HEK293 (cell line): ENCODE results near the gene KCNAB2.
"Not testable (repeated sequence)": the region's sequence is repeated elsewhere in the genome, so short reads cannot be mapped to it uniquely, and the experiment has no call there.

Experiments used
- CTCF ChIA-PET: fragments of 350-600 bp; formaldehyde crosslinking; extraction: SDS; loops from one replicate; lab custom pipeline; 2021; ENCODE audit warnings: antibody characterized with exemption; lab: Yijun Ruan, JAX
- POLR2A ChIA-PET: fragments of 300-600 bp; formaldehyde crosslinking; extraction: SDS; loops from one replicate; lab custom pipeline; 2020; ENCODE audit warnings: antibody characterized with exemption, inconsistent platforms; lab: Yijun Ruan, JAX
- H3K27ac ChIP-seq: fragments of 200-500 bp; sonication (Bioruptor generic); 2 replicates; pipeline ENCODE4 v1.5.1; 2014; ENCODE audit warnings: low read depth, low read length, control low read depth, inconsistent platforms; ENCODE audit errors: extremely low read depth
- H3K36me3 ChIP-seq, 2 experiments: fragments of 200-500 bp in 1 of 2; sonication (Bioruptor generic) in 1 of 2; 1 replicate in 1 of 2; 2 replicates in 1 of 2; pipeline ENCODE4 v1.5.1; 2014 to 2017; ENCODE audit warnings: inconsistent platforms in 2 of 2, low read length in 2 of 2; ENCODE audit not compliant: control insufficient read depth in 2 of 2, insufficient read depth in 1 of 2
- H3K4me1 ChIP-seq: fragments of 200-500 bp; sonication (Bioruptor generic); 2 replicates; pipeline ENCODE4 v1.5.1; 2014; ENCODE audit warnings: mild to moderate bottlenecking, low read length, inconsistent platforms; ENCODE audit not compliant: control insufficient read depth, insufficient read depth
- H3K4me3 ChIP-seq: 2 replicates; pipeline ENCODE4 v1.5.1; 2011; ENCODE audit warnings: low read depth, mild to moderate bottlenecking, control low read depth, low read length, moderate library complexity
- H3K9me3 ChIP-seq: fragments of 200-500 bp; sonication (Bioruptor generic); 2 replicates; pipeline ENCODE4 v1.5.1; 2014; ENCODE audit warnings: low read depth, low read length, inconsistent platforms; ENCODE audit not compliant: control insufficient read depth, insufficient read depth
- EGR2 ChIP-seq: fragments of 450-650 bp; formaldehyde crosslinking; IDR thresholded peaks from 2 replicates; pipeline ENCODE4 v1.5.1; 2016; ENCODE audit warnings: low read depth, missing biosample characterization, missing genetic modification characterization
- KLF10 ChIP-seq: fragments of 450-650 bp; IDR thresholded peaks from 2 replicates; pipeline ENCODE4 v1.5.1; 2018; ENCODE audit warnings: missing biosample characterization, mild to moderate bottlenecking, missing genetic modification characterization
- TCF7L2 ChIP-seq: IDR thresholded peaks from 2 replicates; pipeline ENCODE4 v1.6.1; 2011; ENCODE audit warnings: low read depth, mild to moderate bottlenecking, inconsistent platforms, low read length, moderate library complexity, borderline replicate concordance
- ZFHX2 ChIP-seq: fragments of 450-650 bp; formaldehyde crosslinking; conservative IDR thresholded peaks from 2 replicates; pipeline ENCODE4 v1.5.1; 2016; ENCODE audit warnings: missing biosample characterization, missing genetic modification characterization
- ZFP41 ChIP-seq: fragments of 450-650 bp; formaldehyde crosslinking; IDR thresholded peaks from 2 replicates; pipeline ENCODE4 v1.5.1; 2016; ENCODE audit warnings: missing biosample characterization, missing genetic modification characterization, borderline replicate concordance
- ZNF112 ChIP-seq: fragments of 450-650 bp; formaldehyde crosslinking; IDR thresholded peaks from 2 replicates; pipeline ENCODE4 v1.5.0; 2017; ENCODE audit warnings: missing biosample characterization, missing genetic modification characterization
- ZNF239 ChIP-seq: fragments of 450-650 bp; formaldehyde crosslinking; IDR thresholded peaks from 2 replicates; pipeline ENCODE4 v1.5.1; 2016; ENCODE audit warnings: missing biosample characterization, missing genetic modification characterization
- ZNF391 ChIP-seq: fragments of 450-650 bp; formaldehyde crosslinking; IDR thresholded peaks from 2 replicates; pipeline ENCODE4 v1.5.1; 2016; ENCODE audit warnings: low read depth, missing biosample characterization, missing genetic modification characterization, borderline replicate concordance
- ZNF501 ChIP-seq: fragments of 450-650 bp; formaldehyde crosslinking; IDR thresholded peaks from 2 replicates; pipeline ENCODE4 v1.5.1; 2016; ENCODE audit warnings: missing biosample characterization, missing genetic modification characterization
- ZNF677 ChIP-seq: fragments of 450-650 bp; IDR thresholded peaks from 2 replicates; pipeline ENCODE4 v1.5.0; 2018; ENCODE audit warnings: missing biosample characterization, mild to moderate bottlenecking, missing genetic modification characterization, moderate library complexity
- TF ChIP-seq, protein P1 (sequence below): fragments of 450-650 bp; formaldehyde crosslinking; IDR thresholded peaks from 2 replicates; pipeline ENCODE4 v1.5.1; 2016; ENCODE audit warnings: missing biosample characterization, missing genetic modification characterization
- TF ChIP-seq, protein P2 (sequence below): fragments of 450-650 bp; formaldehyde crosslinking; IDR thresholded peaks from 2 replicates; pipeline ENCODE4 v1.5.1; 2016; ENCODE audit warnings: missing biosample characterization, missing genetic modification characterization
- TF ChIP-seq, protein P3 (sequence below): fragments of 450-650 bp; formaldehyde crosslinking; IDR thresholded peaks from 2 replicates; pipeline ENCODE4 v1.5.1; 2017; ENCODE audit warnings: missing biosample characterization, mild to moderate bottlenecking, missing genetic modification characterization, moderate library complexity
- TF ChIP-seq, protein P4 (sequence below): fragments of 450-650 bp; formaldehyde crosslinking; IDR thresholded peaks from 2 replicates; pipeline ENCODE4 v1.5.1; 2017; ENCODE audit warnings: missing biosample characterization, missing genetic modification characterization

KCNAB2 gene

DNA sequence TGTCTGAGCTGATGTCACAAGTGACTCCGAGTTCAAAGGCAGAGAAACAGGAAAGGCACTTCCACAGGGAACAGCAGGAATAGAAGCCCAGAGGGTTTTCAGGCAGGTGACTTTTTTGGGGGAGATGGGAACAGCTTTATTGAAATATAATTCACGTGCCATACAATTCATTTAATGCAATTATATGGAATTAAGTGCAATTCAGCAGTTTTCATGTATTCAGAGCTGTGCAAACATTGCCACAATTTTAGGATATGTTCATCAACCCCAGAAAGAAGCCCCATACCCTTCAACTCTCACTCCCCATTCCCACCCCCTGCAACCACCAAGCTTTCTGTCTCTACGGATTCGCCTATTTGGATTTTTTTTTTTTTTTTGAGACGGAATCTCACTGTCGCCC lies 17.0 kb downstream of the KCNAB2 start:
- H3K36me3 ChIP-seq, result no peaks in the 10 kb centered on the region
- TF ChIP-seq EGR2 (no peak), ZFP41 (tag by site-specific recombination) (no peak), ZFHX2 (no peak), ZNF112 (tag by site-specific recombination) (no peak), TCF7L2 (no peak), ZNF391 (tag by site-specific recombination) (no peak), ZNF239 (tag by site-specific recombination) (no peak)
- TF ChIP-seq, protein P1, sequence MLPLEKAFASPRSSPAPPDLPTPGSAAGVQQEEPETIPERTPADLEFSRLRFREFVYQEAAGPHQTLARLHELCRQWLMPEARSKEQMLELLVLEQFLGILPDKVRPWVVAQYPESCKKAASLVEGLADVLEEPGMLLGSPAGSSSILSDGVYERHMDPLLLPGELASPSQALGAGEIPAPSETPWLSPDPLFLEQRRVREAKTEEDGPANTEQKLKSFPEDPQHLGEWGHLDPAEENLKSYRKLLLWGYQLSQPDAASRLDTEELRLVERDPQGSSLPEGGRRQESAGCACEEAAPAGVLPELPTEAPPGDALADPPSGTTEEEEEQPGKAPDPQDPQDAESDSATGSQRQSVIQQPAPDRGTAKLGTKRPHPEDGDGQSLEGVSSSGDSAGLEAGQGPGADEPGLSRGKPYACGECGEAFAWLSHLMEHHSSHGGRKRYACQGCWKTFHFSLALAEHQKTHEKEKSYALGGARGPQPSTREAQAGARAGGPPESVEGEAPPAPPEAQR (tag by site-specific recombination), result no peak
- TF ChIP-seq, protein P2, sequence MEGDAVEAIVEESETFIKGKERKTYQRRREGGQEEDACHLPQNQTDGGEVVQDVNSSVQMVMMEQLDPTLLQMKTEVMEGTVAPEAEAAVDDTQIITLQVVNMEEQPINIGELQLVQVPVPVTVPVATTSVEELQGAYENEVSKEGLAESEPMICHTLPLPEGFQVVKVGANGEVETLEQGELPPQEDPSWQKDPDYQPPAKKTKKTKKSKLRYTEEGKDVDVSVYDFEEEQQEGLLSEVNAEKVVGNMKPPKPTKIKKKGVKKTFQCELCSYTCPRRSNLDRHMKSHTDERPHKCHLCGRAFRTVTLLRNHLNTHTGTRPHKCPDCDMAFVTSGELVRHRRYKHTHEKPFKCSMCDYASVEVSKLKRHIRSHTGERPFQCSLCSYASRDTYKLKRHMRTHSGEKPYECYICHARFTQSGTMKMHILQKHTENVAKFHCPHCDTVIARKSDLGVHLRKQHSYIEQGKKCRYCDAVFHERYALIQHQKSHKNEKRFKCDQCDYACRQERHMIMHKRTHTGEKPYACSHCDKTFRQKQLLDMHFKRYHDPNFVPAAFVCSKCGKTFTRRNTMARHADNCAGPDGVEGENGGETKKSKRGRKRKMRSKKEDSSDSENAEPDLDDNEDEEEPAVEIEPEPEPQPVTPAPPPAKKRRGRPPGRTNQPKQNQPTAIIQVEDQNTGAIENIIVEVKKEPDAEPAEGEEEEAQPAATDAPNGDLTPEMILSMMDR (tag by site-specific recombination), result no peak
- TF ChIP-seq, all 188 proteins: peak for 0
- ChIA-PET POLR2A (no interaction called here), CTCF (interaction anchor here (0.5 to 1.2 kb wide), 4 partner anchors 12 to 32 kb away, joined by 3 to 5 read pairs (median 4); no protein-coding TSS in a partner anchor)
- no peaks in the 10 kb centered on the region for H3K4me1 ChIP-seq
- H3K9me3 ChIP-seq, result no peaks in the 10 kb centered on the region
- no peak overlapping the region for H3K27ac ChIP-seq
- no peak overlapping the region for H3K4me3 ChIP-seq

DNA sequence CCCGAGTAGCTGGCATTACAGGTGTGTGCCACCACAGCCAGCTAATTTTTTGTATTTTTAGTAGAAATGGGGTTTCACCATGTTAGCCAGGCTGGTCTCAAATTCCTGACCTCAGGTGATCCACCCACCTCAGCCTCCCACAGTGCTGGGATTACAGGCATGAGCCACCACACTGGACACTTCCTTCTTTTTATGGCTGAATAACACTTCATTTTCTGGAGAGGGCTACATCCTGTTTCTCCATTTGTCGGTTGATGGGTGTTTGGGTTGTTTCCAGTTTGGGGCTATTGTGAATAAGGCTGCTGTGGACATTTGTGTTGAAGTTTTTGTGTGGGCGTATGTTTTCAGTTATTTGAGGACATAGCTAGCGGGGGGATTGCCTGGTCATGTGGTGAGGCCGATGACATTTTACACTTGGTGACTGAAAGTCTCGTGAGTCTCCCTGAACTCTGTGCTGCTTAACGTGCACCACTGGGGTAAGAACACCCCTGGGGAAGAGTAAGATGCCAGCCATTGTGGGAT lies 17.9 kb downstream of the KCNAB2 start:
- POLR2A ChIA-PET, result not testable (repeated sequence)

DNA sequence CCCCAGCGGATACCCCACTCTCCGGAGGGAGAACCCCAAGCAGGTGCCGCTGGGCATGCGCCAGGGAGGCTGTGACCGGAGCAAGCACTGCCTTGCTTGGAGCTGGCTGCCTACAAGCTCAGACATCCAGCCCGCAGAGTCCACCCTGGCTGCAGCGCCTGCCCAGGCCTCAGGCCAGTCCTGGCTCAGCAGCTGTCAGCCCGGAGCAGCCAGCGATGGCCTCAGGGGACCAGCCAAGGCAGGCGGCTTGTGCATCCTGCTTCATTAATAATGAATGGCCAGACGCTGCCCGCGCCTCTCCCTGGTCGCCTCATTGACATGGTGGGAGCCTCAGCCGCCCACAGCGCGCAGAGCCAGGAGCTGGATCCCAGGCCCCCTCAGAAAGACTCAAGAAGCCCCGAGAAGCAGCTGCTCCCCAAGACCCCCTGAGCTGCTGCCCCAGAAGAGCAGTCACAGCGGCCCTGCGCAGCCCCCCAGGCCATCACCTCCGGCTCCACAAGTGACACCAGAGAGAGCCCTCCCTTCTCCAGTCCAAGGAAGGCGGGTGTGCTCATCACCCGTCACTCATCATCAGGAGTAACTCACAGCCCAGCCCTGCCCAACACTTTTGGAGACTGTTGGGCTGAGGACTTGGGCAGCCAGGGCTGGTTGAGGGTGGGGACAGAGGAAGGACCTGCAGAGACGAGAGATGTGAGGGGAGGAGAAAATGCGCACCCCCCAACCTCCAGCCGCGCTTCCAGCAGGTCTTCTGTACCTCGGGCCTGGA lies 19.6 kb downstream of the KCNAB2 start:
- no peaks in the 10 kb centered on the region for H3K36me3 ChIP-seq
- ChIA-PET POLR2A (no interaction called here), CTCF (interaction anchor here (0.6 to 1.6 kb wide), 2 partner anchors 17 to 119 kb away, joined by 4 read pairs; no protein-coding TSS in a partner anchor)
- no peak overlapping the region for H3K27ac ChIP-seq
- no peak overlapping the region for H3K4me3 ChIP-seq
- no peaks in the 10 kb centered on the region for H3K9me3 ChIP-seq
- H3K4me1 ChIP-seq, result no peaks in the 10 kb centered on the region
- TF ChIP-seq ZNF677 (tag by site-specific recombination), result no peak
- TF ChIP-seq ZNF501, result no peak
- TF ChIP-seq, protein P3, sequence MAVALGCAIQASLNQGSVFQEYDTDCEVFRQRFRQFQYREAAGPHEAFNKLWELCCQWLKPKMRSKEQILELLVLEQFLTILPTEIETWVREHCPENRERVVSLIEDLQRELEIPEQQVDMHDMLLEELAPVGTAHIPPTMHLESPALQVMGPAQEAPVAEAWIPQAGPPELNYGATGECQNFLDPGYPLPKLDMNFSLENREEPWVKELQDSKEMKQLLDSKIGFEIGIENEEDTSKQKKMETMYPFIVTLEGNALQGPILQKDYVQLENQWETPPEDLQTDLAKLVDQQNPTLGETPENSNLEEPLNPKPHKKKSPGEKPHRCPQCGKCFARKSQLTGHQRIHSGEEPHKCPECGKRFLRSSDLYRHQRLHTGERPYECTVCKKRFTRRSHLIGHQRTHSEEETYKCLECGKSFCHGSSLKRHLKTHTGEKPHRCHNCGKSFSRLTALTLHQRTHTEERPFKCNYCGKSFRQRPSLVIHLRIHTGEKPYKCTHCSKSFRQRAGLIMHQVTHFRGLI (tag by site-specific recombination), result peak; percentile 95
- TF ChIP-seq KLF10 (tag by site-specific recombination), result no peak
- TF ChIP-seq, protein P4, sequence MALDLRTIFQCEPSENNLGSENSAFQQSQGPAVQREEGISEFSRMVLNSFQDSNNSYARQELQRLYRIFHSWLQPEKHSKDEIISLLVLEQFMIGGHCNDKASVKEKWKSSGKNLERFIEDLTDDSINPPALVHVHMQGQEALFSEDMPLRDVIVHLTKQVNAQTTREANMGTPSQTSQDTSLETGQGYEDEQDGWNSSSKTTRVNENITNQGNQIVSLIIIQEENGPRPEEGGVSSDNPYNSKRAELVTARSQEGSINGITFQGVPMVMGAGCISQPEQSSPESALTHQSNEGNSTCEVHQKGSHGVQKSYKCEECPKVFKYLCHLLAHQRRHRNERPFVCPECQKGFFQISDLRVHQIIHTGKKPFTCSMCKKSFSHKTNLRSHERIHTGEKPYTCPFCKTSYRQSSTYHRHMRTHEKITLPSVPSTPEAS (tag by site-specific recombination), result no peak
- TF ChIP-seq, all 188 proteins: peak for 1

More for the DNA sequence above, 17.9 kb downstream of the KCNAB2 start:
- not testable (repeated sequence) for H3K9me3 ChIP-seq, H3K36me3 ChIP-seq, H3K4me3 ChIP-seq, H3K27ac ChIP-seq, H3K4me1 ChIP-seq
- CTCF ChIA-PET, result interaction anchor here (1.6 kb wide), 1 partner anchor 19 kb away, joined by 4 read pairs; no protein-coding TSS in a partner anchor
